B cell (primary cell): Measurements from ENCODE around the gene STAT5B. TPM values are rescaled to one million over a fixed set of nuclear protein-coding genes. Genes with fewer than 3 reads are reported as not detected.

Experiments used
- ATAC-seq: fragments of 200-7000 bp; cut with Tn5 transposase; one replicate; pipeline ENCODE4 v1.10.0; 2021; ENCODE audit warnings: low read depth, mild to moderate bottlenecking, moderate number of reproducible peaks, moderate library complexity
- CTCF ChIA-PET: fragments of 350-600 bp; sonication (Branson Sonifier 250); formaldehyde crosslinking; loops from one replicate; lab custom pipeline; 2021; ENCODE audit warnings: antibody characterized with exemption, inconsistent platforms; lab: Charles Lee
- POLR2A ChIA-PET: fragments of 350-600 bp; sonication (Branson Sonifier 250); formaldehyde crosslinking; loops from one replicate; lab custom pipeline; 2021; ENCODE audit warnings: antibody characterized with exemption; lab: Charles Lee
- DNase-seq: peaks from one replicate; pipeline ENCODE4 v3.0.0; 2013
- H2AFZ ChIP-seq: 2 replicates; pipeline ENCODE4 v1.6.1; 2012; ENCODE audit warnings: mild to moderate bottlenecking, low read depth, low read length; ENCODE audit not compliant: insufficient read depth, poor library complexity, severe bottlenecking
- H3K27ac ChIP-seq, 2 donors: 1 replicate in 1 of 2; 2 replicates in 1 of 2; pipeline ENCODE4 v1.5.1; 2012 to 2013; ENCODE audit warnings: low read length in 2 of 2, mild to moderate bottlenecking in 2 of 2, moderate library complexity in 1 of 2
- H3K27me3 ChIP-seq, 4 experiments: fragments of 200-600 bp in 1 of 4; sonication (generic) in 1 of 4; replicated peaks in 1 of 4; 1 replicate in 2 of 4; 2 replicates in 2 of 4; pipeline versions ENCODE4 v1.6.1 to v1.7.0; 2013 to 2016; ENCODE audit warnings: low read length in 3 of 4, mild to moderate bottlenecking in 2 of 4, mixed read lengths in 1 of 4, moderate library complexity in 1 of 4; ENCODE audit not compliant: insufficient read depth in 4 of 4, control insufficient read depth in 3 of 4; ENCODE audit errors: control extremely low read depth in 1 of 4
- H3K36me3 ChIP-seq, 2 experiments: replicated peaks in 1 of 2; 1 replicate in 1 of 2; 2 replicates in 1 of 2; pipeline versions ENCODE4 v1.6.1 to v1.7.1; 2013; ENCODE audit warnings: low read length in 1 of 2; ENCODE audit not compliant: insufficient read depth in 2 of 2, control insufficient read depth in 1 of 2; ENCODE audit errors: control extremely low read depth in 1 of 2, extremely low read depth in 1 of 2
- H3K4me1 ChIP-seq, 2 donors: fragments of 200-600 bp in 1 of 2; sonication (generic) in 1 of 2; 1 replicate in 1 of 2; 2 replicates in 1 of 2; pipeline versions ENCODE4 v1.5.1 to v1.6.1; 2013 to 2017; ENCODE audit warnings: low read length in 2 of 2; ENCODE audit not compliant: control insufficient read depth in 2 of 2, insufficient read depth in 2 of 2
- H3K4me2 ChIP-seq: replicated peaks from 2 replicates; pipeline ENCODE3; 2012; ENCODE audit warnings: mild to moderate bottlenecking, low read depth, low read length; ENCODE audit not compliant: poor library complexity, severe bottlenecking
- H3K4me3 ChIP-seq, 5 experiments: fragments of 200-600 bp in 1 of 5; sonication (generic) in 1 of 5; 1 replicate in 3 of 5; 2 replicates in 2 of 5; pipeline versions ENCODE4 v1.5.1 to v1.7.0; 2011 to 2016; ENCODE audit warnings: low read length in 4 of 5, mild to moderate bottlenecking in 4 of 5, low read depth in 2 of 5, control low read depth in 1 of 5, moderate library complexity in 1 of 5; ENCODE audit not compliant: insufficient read depth in 1 of 5; ENCODE audit errors: control extremely low read depth in 1 of 5, extremely low read depth in 1 of 5
- H3K79me2 ChIP-seq: fragments of 200-600 bp; sonication (generic); one replicate; pipeline ENCODE4 v1.6.0; 2016; ENCODE audit warnings: low read length; ENCODE audit not compliant: control insufficient read depth, insufficient read depth
- H3K9ac ChIP-seq: fragments of 200-600 bp; sonication (generic); 2 replicates; pipeline ENCODE4 v1.6.1; 2017; ENCODE audit warnings: mild to moderate bottlenecking, low read length, moderate library complexity
- H3K9me3 ChIP-seq, 3 donors: one replicate each; pipeline versions ENCODE4 v1.6.1 to v1.7.1; 2013; ENCODE audit warnings: low read length in 2 of 3; ENCODE audit not compliant: control insufficient read depth in 2 of 3, insufficient read depth in 1 of 3; ENCODE audit errors: control extremely low read depth in 1 of 3
- H4K20me1 ChIP-seq: 2 replicates; pipeline ENCODE4 v1.6.0; 2012; ENCODE audit warnings: mild to moderate bottlenecking, low read length; ENCODE audit not compliant: insufficient read depth, control insufficient read depth, poor library complexity, severe bottlenecking
- H3K27ac Mint-ChIP-seq: one replicate; pipeline ENCODE4 v1.8.0; 2021; ENCODE audit warnings: mixed read lengths
- H3K27me3 Mint-ChIP-seq: one replicate; pipeline ENCODE4 v1.8.0; 2021; ENCODE audit warnings: mixed read lengths
- H3K4me1 Mint-ChIP-seq: one replicate; pipeline ENCODE4 v1.8.0; 2021; ENCODE audit warnings: mixed read lengths
- H3K4me3 Mint-ChIP-seq: one replicate; pipeline ENCODE4 v1.8.0; 2021; ENCODE audit warnings: mixed read lengths
- H3K9me3 Mint-ChIP-seq: one replicate; pipeline ENCODE4 v1.8.0; 2022; ENCODE audit warnings: mixed read lengths; ENCODE audit not compliant: insufficient read depth
- EZH2 ChIP-seq: IDR thresholded peaks from 2 replicates; pipeline ENCODE4 v1.6.1; 2012; ENCODE audit warnings: borderline replicate concordance, low read depth, mild to moderate bottlenecking, moderate library complexity, low read length; ENCODE audit not compliant: insufficient read depth, poor library complexity, severe bottlenecking
- WGBS: methylation state at CpG from one replicate; pipeline ENCODE4 v1.1.5; 2013; ENCODE audit warnings: missing lambda C conversion rate; ENCODE audit not compliant: insufficient coverage; 5-methylcytosine and 5-hydroxymethylcytosine counted together
- intact Hi-C: fragments of 100-400 bp; cut with micrococcal nuclease; formaldehyde crosslinking; loops from one replicate; pipeline ENCODE4 v1.10.0; 2022
- polyA plus RNA-seq: library from polyadenylated mRNA; depleted of rRNA; stranded (reverse); fragments of >200 nt; gene quantifications from 2 replicates; pipeline ENCODE4 v1.2.3, GENCODE V29; 2012
- total RNA-seq, 2 donors: library from RNA; stranded (reverse); fragments of 120-200 nt in 1 of 2; gene quantifications; 1 replicate in 1 of 2; 2 replicates in 1 of 2; pipeline versions ENCODE4 v1.2.3 to v1.2.4, GENCODE V29; 2013 to 2022
- TF ChIP-seq, protein P1 (sequence below): fragments of 200-600 bp; IDR thresholded peaks from one replicate; pipeline ENCODE4 v1.8.0; 2022; ENCODE audit warnings: antibody characterized with exemption, mild to moderate bottlenecking

STAT5B gene
- total and polyA plus RNA-seq, 2 donors (not counting 1 experiment from before 2014, with no cell fraction given): 70.0 to 103 TPM

GRCh38 chr17:42312285-42313130 is 36.3 kb upstream of the STAT5B start:
- TF ChIP-seq, protein P1, sequence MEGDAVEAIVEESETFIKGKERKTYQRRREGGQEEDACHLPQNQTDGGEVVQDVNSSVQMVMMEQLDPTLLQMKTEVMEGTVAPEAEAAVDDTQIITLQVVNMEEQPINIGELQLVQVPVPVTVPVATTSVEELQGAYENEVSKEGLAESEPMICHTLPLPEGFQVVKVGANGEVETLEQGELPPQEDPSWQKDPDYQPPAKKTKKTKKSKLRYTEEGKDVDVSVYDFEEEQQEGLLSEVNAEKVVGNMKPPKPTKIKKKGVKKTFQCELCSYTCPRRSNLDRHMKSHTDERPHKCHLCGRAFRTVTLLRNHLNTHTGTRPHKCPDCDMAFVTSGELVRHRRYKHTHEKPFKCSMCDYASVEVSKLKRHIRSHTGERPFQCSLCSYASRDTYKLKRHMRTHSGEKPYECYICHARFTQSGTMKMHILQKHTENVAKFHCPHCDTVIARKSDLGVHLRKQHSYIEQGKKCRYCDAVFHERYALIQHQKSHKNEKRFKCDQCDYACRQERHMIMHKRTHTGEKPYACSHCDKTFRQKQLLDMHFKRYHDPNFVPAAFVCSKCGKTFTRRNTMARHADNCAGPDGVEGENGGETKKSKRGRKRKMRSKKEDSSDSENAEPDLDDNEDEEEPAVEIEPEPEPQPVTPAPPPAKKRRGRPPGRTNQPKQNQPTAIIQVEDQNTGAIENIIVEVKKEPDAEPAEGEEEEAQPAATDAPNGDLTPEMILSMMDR: peak; percentile 76
- no peak for TF ChIP-seq EZH2
- peaks cover 44 to 52% of the 10 kb centered on the region in 2 donors for H3K4me1 ChIP-seq
- H3K27ac ChIP-seq: no peak overlapping the region
- peak overlapping the region; percentile 60 for H2AFZ ChIP-seq
- WGBS: 5% methylated on average over 48 of the region's 54 CpGs
- H3K4me2 ChIP-seq: peak overlapping the region; percentile 95
- Mint-ChIP-seq H3K27ac (no peak overlapping the region), H3K27me3 (no peaks in the 10 kb centered on the region), H3K4me1 (peaks cover 51% of the 10 kb centered on the region), H3K9me3 (no peaks in the 10 kb centered on the region), H3K4me3 (peak overlapping the region; percentile 66)
- peak; percentile 72 for ATAC-seq
- peaks cover 14% of the 10 kb centered on the region for H4K20me1 ChIP-seq
- H3K4me3 ChIP-seq: peak overlapping the region in 4 of 5 experiments; percentile 29 to 64 (median 44)
- H3K9ac ChIP-seq: peak overlapping the region; percentile 56
- DNase-seq: peak; percentile 87
- H3K27me3 ChIP-seq: no peaks in the 10 kb centered on the region
- peaks cover 0 to 51% of the 10 kb centered on the region in 2 experiments for H3K36me3 ChIP-seq
- no peaks in the 10 kb centered on the region for H3K9me3 ChIP-seq
- intact Hi-C loops: loop anchor here (1.0 to 2.0 kb wide), 3 partner anchors 10 to 128 kb away; no protein-coding TSS in a partner anchor
- ChIA-PET CTCF (interaction anchor here (0.6 to 20.6 kb wide), 24 partner anchors 10 to 218 kb away, joined by 3 to 546 read pairs (median 4); partner anchors contain the start of gene STAT3), POLR2A (interaction anchor here (0.6 to 2.3 kb wide), 7 partner anchors 24 to 299 kb away, joined by 3 to 7 read pairs (median 5); partner anchors contain the start of gene STAT5A)
- no peaks in the 10 kb centered on the region for H3K79me2 ChIP-seq
